NB4 (cell line): ENCODE results near the gene OR10V1.

ENCODE experiments used
- MAX ChIP-seq: IDR thresholded peaks from 2 replicates; pipeline ENCODE4 v1.6.1; 2011; ENCODE audit warnings: low read depth, low read length
- MYC ChIP-seq: IDR thresholded peaks from 2 replicates; pipeline ENCODE4 v1.6.1; 2011; ENCODE audit warnings: low read depth, low read length
- POLR2A ChIP-seq: IDR thresholded peaks from 2 replicates; pipeline ENCODE4 v1.6.1; 2011; ENCODE audit warnings: mild to moderate bottlenecking; ENCODE audit not compliant: insufficient read length; ENCODE audit errors: extremely low read depth
- TF ChIP-seq, protein P1 (sequence below): IDR thresholded peaks from one replicate; pipeline ENCODE4 v1.5.1; 2012; ENCODE audit warnings: low read depth, low read length

- no peak for TF ChIP-seq POLR2A
- TF ChIP-seq, protein P1, sequence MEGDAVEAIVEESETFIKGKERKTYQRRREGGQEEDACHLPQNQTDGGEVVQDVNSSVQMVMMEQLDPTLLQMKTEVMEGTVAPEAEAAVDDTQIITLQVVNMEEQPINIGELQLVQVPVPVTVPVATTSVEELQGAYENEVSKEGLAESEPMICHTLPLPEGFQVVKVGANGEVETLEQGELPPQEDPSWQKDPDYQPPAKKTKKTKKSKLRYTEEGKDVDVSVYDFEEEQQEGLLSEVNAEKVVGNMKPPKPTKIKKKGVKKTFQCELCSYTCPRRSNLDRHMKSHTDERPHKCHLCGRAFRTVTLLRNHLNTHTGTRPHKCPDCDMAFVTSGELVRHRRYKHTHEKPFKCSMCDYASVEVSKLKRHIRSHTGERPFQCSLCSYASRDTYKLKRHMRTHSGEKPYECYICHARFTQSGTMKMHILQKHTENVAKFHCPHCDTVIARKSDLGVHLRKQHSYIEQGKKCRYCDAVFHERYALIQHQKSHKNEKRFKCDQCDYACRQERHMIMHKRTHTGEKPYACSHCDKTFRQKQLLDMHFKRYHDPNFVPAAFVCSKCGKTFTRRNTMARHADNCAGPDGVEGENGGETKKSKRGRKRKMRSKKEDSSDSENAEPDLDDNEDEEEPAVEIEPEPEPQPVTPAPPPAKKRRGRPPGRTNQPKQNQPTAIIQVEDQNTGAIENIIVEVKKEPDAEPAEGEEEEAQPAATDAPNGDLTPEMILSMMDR = no peak
- TF ChIP-seq MYC = no peak
- TF ChIP-seq MAX = no peak
Measured at GRCh38 chr11:59724066-59724465, 10.4 kb upstream of the OR10V1 start.
